ENCODE measurements around the gene BCKDK. TPM values are rescaled to one million over a fixed set of nuclear protein-coding genes. Genes with fewer than 3 reads are reported as not detected.
A peak's percentile ranks its signal among the peaks of the same experiment; 100 is the strongest.

The BCKDK gene
- total and polyA plus RNA-seq, 2 of the 13 experiments (the other 11 are each of a cell fraction or from before 2014, with no cell fraction given), result 24.9 to 42.6 TPM

DNA sequence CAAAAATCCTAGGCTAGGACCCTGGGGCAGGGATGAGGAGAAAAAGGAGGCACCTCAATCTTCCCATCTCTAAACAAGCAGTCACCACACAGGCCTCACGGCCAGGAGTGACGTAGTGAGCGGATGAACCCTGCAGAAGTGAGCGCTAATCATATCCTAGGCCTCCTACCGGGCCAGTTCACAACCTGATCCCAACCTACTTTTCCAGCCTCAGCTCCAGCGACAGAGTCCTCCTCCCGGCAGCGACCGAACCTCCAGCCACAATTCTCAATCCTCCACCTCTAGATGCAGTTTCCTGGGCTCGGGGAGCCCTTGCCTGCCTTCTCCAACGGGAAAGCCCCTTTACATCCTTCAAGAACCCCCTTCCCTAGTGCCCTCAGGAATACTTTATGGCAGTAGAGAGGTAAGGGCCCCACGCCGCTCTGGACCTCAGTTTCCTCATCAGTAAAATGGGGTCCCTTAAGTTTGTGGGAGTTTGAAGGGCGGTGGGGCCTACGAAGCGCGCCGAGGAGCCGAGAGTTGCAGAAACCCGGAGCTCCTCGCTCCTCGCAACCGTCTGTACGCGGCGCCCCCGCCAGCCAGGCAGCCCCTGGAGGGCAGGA is 35.5 kb upstream of the BCKDK start (continued):
- TF ChIP-seq MZF1 (CRISPR knock-in tag; IDR thresholded peaks at IDR 0.05; ENCODE audit: borderline replicate concordance), result no peak
- TF ChIP-seq TEAD2 (CRISPR knock-in tag; IDR thresholded peaks at IDR 0.05), result no peak
- TF ChIP-seq ZBTB3 (CRISPR knock-in tag; IDR thresholded peaks at IDR 0.05; ENCODE audit: borderline replicate concordance, low read depth), result no peak
- no peak for TF ChIP-seq ZNF274 (CRISPR knock-in tag; IDR thresholded peaks at IDR 0.05)
- TF ChIP-seq, protein P1, sequence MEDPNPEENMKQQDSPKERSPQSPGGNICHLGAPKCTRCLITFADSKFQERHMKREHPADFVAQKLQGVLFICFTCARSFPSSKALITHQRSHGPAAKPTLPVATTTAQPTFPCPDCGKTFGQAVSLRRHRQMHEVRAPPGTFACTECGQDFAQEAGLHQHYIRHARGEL (CRISPR knock-in tag; IDR thresholded peaks at IDR 0.05), result no peak
- no peak; the same call in 1 of the 2 replicates for TF ChIP-seq GATAD2A (CRISPR knock-in tag; IDR thresholded peaks at IDR 0.05)
- TF ChIP-seq ZNF317 (CRISPR knock-in tag; IDR thresholded peaks at IDR 0.05), result no peak
- TF ChIP-seq CREB1 (IDR thresholded peaks at IDR 0.05), result peak; percentile 75
- 0 out of 2 replicates have a peak, but pooled peaks have one; percentile 43 for TF ChIP-seq CREB1 (CRISPR knock-in tag; IDR thresholded peaks at IDR 0.05)
- no peak for TF ChIP-seq MBNL3 (CRISPR knock-in tag; conservative IDR thresholded peaks at IDR 0.05)
- no peak for TF ChIP-seq HNF4A (CRISPR knock-in tag; IDR thresholded peaks at IDR 0.05)
- TF ChIP-seq ZNF672 (CRISPR knock-in tag; IDR thresholded peaks at IDR 0.05), result no peak
- TF ChIP-seq, protein P2, sequence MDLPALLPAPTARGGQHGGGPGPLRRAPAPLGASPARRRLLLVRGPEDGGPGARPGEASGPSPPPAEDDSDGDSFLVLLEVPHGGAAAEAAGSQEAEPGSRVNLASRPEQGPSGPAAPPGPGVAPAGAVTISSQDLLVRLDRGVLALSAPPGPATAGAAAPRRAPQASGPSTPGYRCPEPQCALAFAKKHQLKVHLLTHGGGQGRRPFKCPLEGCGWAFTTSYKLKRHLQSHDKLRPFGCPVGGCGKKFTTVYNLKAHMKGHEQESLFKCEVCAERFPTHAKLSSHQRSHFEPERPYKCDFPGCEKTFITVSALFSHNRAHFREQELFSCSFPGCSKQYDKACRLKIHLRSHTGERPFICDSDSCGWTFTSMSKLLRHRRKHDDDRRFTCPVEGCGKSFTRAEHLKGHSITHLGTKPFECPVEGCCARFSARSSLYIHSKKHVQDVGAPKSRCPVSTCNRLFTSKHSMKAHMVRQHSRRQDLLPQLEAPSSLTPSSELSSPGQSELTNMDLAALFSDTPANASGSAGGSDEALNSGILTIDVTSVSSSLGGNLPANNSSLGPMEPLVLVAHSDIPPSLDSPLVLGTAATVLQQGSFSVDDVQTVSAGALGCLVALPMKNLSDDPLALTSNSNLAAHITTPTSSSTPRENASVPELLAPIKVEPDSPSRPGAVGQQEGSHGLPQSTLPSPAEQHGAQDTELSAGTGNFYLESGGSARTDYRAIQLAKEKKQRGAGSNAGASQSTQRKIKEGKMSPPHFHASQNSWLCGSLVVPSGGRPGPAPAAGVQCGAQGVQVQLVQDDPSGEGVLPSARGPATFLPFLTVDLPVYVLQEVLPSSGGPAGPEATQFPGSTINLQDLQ (CRISPR knock-in tag; IDR thresholded peaks at IDR 0.05), result peak; percentile 75; the same call in 1 of the 2 replicates
- TF ChIP-seq, protein P3, sequence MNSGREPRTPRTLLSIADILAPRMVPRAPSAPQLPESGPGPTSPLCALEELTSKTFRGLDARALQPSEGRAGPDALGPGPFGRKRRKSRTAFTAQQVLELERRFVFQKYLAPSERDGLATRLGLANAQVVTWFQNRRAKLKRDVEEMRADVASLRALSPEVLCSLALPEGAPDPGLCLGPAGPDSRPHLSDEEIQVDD (CRISPR knock-in tag; IDR thresholded peaks at IDR 0.05; ENCODE audit: borderline replicate concordance), result no peak
- no peak for TF ChIP-seq ZNF253 (CRISPR knock-in tag; IDR thresholded peaks at IDR 0.05; ENCODE audit: borderline replicate concordance)
- peak; percentile 45; the same call in 1 of the 2 replicates for TF ChIP-seq PHF8 (CRISPR knock-in tag; IDR thresholded peaks at IDR 0.05)
- TF ChIP-seq TCF7L2 (IDR thresholded peaks at IDR 0.05; ENCODE audit: low read depth, low read length), result no peak
- TF ChIP-seq, protein P4, sequence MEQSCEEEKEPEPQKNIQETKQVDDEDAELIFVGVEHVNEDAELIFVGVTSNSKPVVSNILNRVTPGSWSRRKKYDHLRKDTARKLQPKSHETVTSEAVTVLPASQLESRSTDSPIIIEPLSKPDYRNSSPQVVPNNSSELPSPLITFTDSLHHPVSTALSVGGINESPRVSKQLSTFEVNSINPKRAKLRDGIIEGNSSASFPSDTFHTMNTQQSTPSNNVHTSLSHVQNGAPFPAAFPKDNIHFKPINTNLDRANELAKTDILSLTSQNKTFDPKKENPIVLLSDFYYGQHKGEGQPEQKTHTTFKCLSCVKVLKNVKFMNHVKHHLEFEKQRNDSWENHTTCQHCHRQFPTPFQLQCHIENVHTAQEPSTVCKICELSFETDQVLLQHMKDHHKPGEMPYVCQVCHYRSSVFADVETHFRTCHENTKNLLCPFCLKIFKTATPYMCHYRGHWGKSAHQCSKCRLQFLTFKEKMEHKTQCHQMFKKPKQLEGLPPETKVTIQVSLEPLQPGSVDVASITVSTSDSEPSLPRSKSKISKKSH (CRISPR knock-in tag; IDR thresholded peaks at IDR 0.05; ENCODE audit: borderline replicate concordance), result peak; percentile 82; the same call in 1 of the 2 replicates
- no peak for TF ChIP-seq KLF13 (CRISPR knock-in tag; IDR thresholded peaks at IDR 0.05)
- TF ChIP-seq EEA1 (CRISPR knock-in tag; IDR thresholded peaks at IDR 0.05; ENCODE audit: borderline replicate concordance), result no peak
- TF ChIP-seq, protein P5, sequence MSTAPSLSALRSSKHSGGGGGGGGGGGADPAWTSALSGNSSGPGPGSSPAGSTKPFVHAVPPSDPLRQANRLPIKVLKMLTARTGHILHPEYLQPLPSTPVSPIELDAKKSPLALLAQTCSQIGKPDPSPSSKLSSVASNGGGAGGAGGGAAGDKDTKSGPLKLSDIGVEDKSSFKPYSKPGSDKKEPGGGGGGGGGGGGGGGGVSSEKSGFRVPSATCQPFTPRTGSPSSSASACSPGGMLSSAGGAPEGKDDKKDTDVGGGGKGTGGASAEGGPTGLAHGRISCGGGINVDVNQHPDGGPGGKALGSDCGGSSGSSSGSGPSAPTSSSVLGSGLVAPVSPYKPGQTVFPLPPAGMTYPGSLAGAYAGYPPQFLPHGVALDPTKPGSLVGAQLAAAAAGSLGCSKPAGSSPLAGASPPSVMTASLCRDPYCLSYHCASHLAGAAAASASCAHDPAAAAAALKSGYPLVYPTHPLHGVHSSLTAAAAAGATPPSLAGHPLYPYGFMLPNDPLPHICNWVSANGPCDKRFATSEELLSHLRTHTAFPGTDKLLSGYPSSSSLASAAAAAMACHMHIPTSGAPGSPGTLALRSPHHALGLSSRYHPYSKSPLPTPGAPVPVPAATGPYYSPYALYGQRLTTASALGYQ (CRISPR knock-in tag; IDR thresholded peaks at IDR 0.05), result no peak; the same call in 1 of the 2 replicates
- no peak for TF ChIP-seq ZNF768 (CRISPR knock-in tag; IDR thresholded peaks at IDR 0.05)
- no peak for TF ChIP-seq ESRRA (CRISPR knock-in tag; IDR thresholded peaks at IDR 0.05; ENCODE audit: low read depth)
- peak; percentile 80; the same call in 1 of the 2 replicates for TF ChIP-seq ZNF468 (CRISPR knock-in tag; IDR thresholded peaks at IDR 0.05)
- no peak for TF ChIP-seq SETDB1 (CRISPR knock-in tag; IDR thresholded peaks at IDR 0.05; ENCODE audit: borderline replicate concordance)
